HG03565 (cell line): ENCODE results near the gene EME1.
"Not testable (repeated sequence)": the region's sequence is repeated elsewhere in the genome, so short reads cannot be mapped to it uniquely, and the experiment has no call there.

Experiments used
- ATAC-seq: cut with Tn5 transposase; IDR thresholded peaks from one replicate; pipeline ENCODE4 v1.9.1; 2021; ENCODE audit warnings: mild to moderate bottlenecking, moderate library complexity; ENCODE audit not compliant: unreplicated experiment

Gene EME1, protein sequence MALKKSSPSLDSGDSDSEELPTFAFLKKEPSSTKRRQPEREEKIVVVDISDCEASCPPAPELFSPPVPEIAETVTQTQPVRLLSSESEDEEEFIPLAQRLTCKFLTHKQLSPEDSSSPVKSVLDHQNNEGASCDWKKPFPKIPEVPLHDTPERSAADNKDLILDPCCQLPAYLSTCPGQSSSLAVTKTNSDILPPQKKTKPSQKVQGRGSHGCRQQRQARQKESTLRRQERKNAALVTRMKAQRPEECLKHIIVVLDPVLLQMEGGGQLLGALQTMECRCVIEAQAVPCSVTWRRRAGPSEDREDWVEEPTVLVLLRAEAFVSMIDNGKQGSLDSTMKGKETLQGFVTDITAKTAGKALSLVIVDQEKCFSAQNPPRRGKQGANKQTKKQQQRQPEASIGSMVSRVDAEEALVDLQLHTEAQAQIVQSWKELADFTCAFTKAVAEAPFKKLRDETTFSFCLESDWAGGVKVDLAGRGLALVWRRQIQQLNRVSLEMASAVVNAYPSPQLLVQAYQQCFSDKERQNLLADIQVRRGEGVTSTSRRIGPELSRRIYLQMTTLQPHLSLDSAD

DNA sequence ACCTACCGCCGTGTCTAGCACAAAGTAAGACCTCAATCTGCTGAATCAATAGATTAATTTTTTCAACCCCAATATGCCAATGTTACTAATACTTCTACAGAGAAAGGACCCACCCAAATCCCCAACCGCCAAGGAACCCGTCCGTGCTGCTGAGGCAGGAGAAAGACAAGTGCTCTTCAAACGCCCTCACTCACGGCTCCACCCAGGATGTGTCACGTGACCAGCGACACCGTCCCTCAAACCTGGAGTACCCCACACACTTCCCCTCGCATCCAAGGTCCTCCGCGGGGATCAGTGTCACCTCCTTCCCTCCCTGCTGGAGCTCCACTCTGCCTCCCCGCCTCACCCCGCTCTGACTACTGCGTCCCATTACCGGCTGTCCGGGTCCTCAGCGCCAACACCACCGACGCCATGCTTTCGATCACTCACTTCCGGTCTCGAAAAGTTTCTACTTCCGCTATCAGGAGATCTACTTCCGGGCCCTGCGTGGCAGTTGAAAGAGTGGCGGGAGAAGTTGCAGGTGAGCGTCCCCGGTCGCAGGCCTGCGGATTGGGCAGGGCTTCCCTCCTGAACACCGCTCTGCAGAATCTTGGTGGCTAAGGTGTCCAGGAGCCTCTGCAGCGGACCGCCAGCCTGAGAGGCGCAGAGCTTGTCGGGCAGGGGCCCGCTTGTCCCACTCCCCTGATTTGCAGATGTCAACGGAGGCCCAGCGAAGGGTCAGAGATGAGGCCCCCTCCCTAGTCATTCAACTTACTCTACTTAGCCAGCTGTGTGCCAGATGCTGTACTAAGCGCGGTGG, at the start of gene EME1, which contains the start of gene MRPL27:
Gene EME1, plus strand, starts transcription at position 472 of the 799 bp plus-strand sequence. CDS start 1,980 bp downstream, outside the sequence.
Gene MRPL27, minus strand, starts transcription at position 427 of the 799 bp plus-strand sequence. Its CDS starts 14 bp downstream, at position 413.
- ATAC-seq = peak; percentile 78

DNA sequence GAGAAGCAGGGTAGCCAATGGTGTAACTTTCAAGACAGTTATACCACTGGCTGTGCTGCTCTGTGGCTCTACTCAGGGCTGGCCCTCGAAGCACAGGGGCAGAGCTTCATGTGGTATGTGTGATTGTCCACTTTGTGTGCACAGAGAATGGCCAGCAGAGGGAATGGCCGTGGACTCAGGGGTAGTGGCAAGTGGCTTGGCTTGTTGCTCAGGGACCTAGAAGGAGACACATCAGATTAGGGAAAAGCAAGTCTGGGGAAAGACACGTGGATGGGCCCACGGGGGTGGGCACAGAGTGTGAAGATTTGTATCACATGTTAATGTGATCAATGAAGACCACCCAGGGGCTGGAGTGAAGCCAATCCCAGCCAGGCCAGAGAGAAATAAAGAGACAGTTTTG, 47.1 kb upstream of the EME1 start:
- ATAC-seq = no peak

DNA sequence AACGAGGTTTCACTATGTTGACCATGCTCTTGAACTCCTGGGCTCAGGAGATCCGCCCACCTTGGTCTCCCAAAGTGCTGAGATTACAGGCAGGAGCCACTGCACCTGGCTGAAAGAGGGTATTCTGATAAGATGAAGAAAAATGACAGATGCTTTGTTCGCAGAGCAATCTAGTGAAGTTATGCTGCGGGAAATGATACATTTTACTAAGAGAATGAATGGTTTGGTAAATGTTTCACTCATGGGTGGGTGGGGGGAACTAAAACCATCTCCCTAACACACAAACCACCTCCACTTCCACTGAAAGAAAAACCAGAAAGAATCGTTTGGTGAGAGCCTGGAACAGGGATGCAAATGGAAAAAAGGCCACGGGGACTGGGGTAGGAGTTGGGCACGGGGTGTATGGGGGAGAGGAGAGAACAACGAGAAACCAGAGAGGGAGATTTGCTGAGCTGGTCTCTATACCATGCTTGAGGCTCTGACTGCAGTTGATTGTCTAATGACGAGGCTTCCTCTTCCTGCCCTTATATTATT, 46.1 kb upstream of the EME1 start:
- no peak for ATAC-seq

DNA sequence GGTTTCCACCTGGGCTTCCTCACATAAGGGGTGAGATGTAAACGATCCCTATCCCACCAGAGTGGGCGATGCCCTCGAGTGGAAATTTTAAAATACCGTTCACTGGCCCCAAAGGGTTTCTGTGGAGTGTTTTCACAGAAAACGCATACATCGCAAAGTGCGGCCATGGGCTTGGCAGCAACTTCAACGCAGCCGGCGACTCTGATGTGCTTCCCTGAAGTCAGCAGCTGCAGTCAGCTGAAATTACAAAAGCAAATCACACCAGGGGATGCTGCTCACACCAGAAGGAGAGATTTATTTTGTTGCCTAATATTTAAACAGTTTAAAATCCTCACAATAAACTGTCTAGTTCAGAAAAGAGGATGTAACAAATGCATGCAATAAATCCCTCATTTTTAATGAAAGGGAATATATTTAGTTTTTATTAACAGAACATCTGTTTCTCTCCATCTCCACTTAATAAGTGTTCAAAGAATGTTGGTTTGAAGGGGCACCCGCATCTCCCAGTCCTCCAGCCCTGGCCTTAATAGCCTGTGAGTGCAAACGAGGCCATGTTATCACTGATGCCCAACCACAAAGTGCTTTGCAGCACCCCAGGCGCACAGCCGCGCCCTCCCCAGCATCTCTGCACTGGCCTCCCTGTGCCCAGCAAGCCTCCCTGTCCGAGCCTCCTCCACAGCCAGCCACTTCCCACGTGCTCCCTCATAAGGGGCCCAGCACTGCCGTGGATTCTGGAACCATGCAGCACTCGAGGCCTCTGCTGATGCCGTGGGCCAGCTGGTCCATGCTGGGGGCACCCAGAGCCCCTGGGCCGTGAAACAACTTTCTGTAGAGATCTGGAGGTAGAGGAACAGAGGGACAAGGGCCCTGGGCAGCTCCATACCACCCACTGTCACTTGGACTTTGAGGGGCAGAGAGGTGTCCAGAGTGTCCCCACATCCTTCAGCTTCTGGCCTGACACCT, 44.4 kb upstream of the EME1 start:
- no peak for ATAC-seq

DNA sequence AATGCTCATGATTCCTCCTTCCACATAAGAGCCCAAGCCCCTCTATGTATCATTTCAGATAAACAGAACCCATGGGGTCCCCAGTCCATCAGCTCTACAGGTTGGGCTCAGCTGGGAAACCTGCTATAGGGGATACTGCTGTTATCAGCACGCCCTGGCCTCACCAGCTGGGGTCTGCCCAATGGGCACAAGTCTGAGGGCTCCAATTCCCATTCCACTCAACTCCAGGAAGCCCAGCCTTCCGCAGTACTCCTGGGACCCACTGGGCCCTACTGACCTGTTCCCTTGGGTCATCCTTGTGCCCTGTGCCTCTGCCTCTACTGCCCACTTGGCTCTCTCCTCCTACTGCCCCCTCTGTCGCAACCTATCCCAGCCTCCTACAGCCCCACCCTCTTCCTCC, 43.3 kb upstream of the EME1 start:
- no peak for ATAC-seq

DNA sequence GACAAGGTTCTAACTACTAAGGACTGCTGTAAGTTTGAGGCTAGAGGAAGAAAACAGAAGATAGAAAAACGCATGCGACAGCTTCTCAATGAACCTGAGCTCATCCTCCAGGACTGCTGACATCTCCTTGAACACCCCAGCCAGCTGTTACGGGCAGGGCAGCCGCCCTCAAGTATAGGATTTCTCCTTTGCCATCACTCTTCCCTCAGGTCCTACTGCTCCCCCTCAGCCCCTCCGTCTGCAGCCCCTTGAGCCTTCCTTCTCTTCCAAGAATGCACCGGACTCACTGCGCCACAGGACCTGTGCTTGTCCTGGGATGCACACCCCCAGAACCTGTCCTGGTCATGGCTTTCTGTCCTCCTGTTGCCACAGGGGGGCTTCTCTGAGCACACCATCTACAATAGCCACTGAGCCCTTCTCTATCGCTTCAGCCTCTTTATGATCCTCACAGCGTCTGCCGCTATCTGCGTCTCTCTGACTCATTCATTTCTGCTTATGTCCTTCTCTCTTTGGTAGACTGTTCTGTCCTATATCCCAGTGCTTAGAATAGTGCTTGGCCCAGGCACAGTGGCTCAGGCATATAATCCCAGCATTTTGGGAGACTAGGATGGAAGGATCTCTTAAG, 42.8 kb upstream of the EME1 start:
- no peak for ATAC-seq

DNA sequence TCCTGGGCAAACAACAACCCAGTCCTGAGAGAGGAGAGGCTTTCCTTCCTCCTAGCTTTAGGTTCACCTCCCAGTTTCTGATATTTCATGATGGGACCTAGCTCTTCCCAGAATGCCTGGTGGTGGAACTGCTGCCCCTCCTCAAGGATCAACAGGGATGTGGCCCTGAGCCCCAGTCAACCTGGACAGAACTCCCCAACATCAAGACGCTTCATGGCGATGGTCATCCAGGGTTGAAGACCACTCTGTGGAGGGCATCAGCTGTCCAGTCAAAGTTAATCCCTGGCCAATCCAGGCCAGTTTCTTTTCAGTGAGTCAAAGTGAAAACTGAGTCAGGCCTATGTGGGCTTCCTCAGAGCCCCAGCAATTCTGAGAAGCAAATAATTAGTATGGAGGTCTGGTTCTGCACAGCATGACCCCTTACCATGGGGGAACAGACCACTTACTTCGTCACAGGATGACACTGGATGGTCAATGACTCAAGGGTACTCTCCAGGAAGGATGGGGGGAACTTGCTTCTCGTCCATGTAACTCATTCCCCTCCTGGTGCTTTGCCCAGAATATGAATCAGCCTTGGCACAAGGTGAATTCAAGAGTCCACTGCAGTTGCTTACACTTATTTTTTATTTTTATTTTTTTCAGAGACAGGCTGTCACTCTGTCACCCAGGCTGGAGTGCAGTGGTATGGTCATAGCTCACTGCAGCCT, 41.8 kb upstream of the EME1 start:
- no peak for ATAC-seq

DNA sequence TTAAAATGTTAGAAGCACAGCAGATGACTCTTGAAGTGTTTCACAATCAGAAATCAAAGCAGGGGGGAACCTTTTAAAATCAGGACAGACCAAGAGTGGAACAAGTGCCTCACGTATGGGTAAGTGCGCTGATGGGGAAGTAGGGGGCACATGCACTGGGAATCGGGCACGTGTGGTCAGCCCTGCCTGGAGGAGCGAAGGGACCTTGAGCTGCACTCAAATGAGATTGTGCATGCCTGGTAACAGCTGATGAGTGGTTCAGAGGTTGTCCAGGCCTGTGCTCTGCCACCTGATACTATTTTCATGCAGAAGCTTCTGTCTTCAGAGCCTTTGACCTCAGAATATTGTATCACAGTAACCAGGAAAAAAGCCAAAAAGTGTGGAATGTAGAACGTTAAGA, 40.8 kb upstream of the EME1 start:
- no peak for ATAC-seq

DNA sequence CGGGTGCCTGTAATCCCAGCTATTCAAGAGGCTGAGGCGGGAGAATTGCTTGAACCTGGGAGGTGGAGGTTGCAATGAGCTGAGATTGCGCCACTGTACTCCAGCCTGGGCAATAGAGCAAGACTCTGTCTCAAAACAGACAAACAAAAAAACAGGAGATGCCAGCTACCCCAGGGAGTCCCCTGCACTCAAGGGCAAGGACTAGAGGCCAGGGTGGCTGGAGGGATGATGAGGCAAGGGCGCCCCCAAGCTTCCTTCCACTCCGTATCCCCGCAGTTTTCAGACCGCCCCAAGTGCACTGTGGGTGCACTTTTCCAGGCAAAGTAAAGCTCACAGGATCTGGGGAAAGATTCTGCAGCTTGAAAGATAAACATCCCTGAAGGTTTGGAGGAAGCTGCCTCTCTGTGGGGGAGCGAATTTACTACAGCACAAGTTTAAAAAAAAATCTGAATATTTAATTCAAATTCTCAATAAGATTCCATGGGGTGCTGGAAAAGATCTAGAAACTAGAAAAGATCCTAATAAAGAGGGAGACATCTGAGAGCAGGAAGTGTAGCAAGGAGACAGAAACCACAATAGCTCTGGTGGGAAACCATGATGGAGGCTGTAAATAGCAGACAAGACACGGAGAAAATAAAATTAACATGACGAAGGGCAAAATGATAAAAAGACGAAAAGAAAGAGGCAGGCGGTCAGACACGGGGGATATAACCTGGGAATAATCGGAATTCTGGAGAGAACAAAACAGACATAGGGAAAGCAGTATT, 39.6 kb upstream of the EME1 start:
- ATAC-seq = not testable (repeated sequence)

DNA sequence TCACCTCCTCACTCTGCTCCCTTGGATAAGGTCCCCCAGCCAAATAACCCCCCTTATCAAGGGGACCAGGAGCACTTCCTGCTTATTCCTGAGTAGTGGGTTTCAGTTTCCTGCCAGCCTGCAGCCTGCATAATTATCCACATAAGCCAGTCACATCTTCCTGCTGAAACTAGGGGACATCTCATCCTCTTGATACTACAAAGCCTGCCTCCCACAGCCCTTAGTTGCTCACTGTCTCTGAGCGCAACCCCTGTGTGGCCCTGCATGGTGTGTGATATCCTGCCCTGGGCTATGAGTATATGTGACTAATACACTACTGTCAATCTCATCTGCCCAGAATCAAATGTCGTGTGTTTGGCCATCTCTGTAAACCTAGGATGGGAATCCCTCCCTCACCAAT, 35.1 kb upstream of the EME1 start:
- ATAC-seq = no peak

DNA sequence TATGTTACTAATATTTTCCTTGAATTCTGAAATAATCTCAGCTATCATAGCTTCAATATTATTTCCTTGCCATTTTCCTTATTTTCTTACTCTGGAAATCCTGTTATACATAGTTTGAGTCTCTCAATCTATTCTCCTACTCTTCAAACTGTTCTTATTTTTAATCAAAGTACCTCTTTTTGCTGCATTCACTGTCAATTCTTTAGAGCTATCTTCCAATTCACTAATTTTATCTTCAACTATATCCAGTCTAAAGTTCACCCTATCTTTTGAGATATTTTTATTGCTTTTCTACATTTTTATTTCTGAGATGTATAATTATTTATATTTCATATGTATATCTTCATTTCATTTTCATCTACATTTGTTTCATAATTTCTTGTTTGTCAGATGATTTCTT, 34.4 kb upstream of the EME1 start:
- ATAC-seq = no peak

DNA sequence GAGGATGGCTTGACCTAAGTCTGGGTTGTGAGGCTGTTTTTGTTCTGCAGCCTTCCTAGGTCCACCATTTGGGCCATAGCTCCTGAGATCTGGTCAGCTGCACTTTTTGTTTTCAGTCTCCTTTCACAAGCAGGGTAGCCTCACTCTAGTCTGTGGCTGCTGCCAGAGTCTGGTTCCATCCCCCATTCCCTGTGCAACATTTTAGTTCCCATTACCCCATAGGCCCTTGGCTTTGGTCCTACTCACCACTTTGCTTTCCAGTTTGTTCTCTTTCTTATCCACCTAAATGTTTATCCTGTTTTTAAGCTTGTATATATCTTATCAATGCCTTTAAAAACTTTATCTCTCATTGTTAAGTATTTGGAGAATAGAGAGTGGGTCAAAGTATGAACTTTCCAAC, 33.6 kb upstream of the EME1 start:
- ATAC-seq = no peak

DNA sequence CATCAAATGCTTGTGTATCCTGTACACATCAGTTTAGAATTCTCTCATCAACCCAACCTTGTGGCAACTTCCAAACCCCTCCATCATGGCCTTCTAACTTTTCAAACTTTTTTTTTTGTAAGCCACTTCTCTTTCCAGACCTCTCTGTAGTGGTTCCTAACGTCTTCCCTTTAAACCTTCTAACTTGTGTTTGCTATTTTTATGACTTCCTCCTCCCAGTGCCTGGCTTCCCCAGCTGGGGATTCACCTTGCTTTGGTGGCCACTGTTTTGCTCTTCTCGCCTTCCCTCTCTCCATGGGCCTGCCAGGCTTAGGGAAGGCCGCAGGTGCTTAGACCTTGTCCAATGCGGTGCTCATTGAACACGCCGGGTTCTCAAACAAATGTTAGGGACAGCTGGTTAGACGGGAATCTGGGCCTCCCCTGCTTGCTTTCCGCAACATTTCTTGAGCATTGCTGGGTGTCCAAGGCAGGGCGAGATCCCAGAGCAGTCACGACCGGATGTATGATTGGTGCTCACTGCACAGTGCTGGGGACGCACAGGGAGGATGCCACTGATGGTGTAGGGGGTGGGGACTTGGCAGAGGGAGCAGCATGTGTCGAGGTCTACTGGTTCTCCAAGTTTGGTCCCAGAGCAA, 28.2 kb upstream of the EME1 start:
- no peak for ATAC-seq

DNA sequence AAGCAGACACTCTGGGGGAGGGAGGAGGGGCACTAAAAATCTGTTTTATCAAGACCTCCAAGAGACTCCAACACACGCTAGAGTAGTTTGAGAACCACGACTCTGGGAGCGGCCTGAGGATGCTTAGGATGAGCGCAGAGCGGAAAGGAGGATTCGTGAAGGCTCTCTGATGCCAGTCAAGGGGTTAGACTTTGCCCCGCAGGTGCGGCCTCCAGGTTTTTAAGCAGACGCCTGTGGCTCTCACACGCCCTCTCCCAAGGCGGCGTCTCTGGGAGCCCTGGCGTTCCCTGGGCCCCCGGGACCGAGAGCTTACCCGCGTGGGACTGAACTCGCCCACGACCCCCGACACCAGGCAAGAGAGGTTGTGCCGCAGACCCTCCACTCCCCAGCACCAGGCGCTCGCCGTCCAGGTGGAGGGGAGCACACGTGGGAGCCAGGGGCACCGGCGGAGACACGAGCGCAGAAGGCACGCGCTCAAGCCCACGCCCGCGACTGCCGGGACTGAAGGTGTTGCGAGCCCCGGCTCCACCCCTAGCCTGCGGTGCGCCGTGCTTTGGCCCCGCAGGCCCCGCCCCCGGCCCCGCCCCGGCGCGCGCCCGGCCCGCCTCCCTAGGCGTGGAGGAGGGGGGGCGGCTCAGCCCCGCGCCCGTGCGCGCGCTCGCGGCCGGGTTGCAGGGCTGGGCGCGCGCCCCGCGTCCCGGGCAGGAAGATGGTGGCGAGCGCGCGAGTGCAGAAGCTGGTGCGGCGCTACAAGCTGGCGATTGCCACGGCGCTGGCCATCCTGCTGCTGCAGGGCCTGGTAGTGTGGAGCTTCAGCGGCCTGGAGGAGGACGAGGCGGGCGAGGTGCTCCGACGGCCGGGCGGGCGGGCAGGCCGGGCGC, 27.4 kb upstream of the EME1 start, which contains the start of gene XYLT2:
Gene XYLT2, plus strand, starts transcription at position 695 of the 881 bp plus-strand sequence. Its CDS starts 15 bp downstream, at position 710.
- ATAC-seq = peak; percentile 56

DNA sequence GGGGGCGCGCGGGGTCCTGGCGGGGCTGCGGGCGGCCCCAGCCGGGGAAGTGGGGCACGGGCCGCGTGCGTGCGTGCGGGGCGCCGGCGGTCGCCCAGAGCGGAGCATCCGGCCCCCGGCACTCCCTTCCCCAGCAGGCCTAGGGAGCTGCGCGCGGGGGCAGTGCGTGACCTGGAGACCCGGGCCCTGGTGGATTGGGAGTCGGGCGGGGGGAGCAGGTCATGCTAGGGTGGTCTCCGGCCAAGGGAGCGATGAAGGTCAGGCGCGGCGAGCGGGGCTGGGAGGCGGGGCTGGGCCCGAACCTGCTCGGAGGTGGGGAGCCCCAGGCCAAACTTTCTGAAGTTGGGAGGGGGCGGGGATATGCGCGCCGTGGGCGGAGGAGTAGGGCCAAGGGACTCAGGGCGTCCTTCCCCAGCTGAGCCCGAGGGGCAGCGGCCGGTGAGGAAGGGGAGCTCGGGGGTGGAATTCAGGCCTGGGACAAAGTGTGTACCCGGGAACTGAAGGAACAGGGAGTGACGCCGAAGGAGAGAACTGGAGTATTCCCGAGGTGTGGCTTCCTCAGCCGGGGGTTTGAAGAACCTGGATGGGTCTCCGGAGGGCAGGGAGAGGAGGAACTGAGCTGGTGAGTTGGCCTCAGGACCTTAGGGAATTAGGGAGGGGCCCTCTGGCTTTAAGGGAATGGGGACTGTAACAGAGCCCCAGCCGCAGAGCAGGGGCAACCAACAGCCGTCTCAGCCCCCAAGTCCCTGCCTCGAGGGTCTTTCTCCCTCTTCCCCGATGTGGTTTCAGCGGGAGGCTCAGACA, 26.5 kb upstream of the EME1 start:
- peak; percentile 39 for ATAC-seq
